B cell (primary cell): ENCODE measurements around the gene LDLRAD2. TPM values are rescaled to one million over a fixed set of nuclear protein-coding genes. Genes with fewer than 3 reads are reported as not detected.

ENCODE experiments used
- ATAC-seq: fragments of 200-7000 bp; cut with Tn5 transposase; one replicate; pipeline ENCODE4 v1.10.0; 2021; ENCODE audit warnings: low read depth, mild to moderate bottlenecking, moderate number of reproducible peaks, moderate library complexity
- CTCF ChIA-PET: fragments of 350-600 bp; sonication (Branson Sonifier 250); formaldehyde crosslinking; loops from one replicate; lab custom pipeline; 2021; ENCODE audit warnings: antibody characterized with exemption, inconsistent platforms; lab: Charles Lee
- POLR2A ChIA-PET: fragments of 350-600 bp; sonication (Branson Sonifier 250); formaldehyde crosslinking; loops from one replicate; lab custom pipeline; 2021; ENCODE audit warnings: antibody characterized with exemption; lab: Charles Lee
- DNase-seq: peaks from one replicate; pipeline ENCODE4 v3.0.0; 2013
- H2AFZ ChIP-seq: 2 replicates; pipeline ENCODE4 v1.6.1; 2012; ENCODE audit warnings: mild to moderate bottlenecking, low read depth, low read length; ENCODE audit not compliant: insufficient read depth, poor library complexity, severe bottlenecking
- H3K27ac ChIP-seq, 2 donors: 1 replicate in 1 of 2; 2 replicates in 1 of 2; pipeline ENCODE4 v1.5.1; 2012 to 2013; ENCODE audit warnings: low read length in 2 of 2, mild to moderate bottlenecking in 2 of 2, moderate library complexity in 1 of 2
- H3K27me3 ChIP-seq, 4 experiments: fragments of 200-600 bp in 1 of 4; sonication (generic) in 1 of 4; replicated peaks in 1 of 4; 1 replicate in 2 of 4; 2 replicates in 2 of 4; pipeline versions ENCODE4 v1.6.1 to v1.7.0; 2013 to 2016; ENCODE audit warnings: low read length in 3 of 4, mild to moderate bottlenecking in 2 of 4, mixed read lengths in 1 of 4, moderate library complexity in 1 of 4; ENCODE audit not compliant: insufficient read depth in 4 of 4, control insufficient read depth in 3 of 4; ENCODE audit errors: control extremely low read depth in 1 of 4
- H3K36me3 ChIP-seq, 2 experiments: replicated peaks in 1 of 2; 1 replicate in 1 of 2; 2 replicates in 1 of 2; pipeline versions ENCODE4 v1.6.1 to v1.7.1; 2013; ENCODE audit warnings: low read length in 1 of 2; ENCODE audit not compliant: insufficient read depth in 2 of 2, control insufficient read depth in 1 of 2; ENCODE audit errors: control extremely low read depth in 1 of 2, extremely low read depth in 1 of 2
- H3K4me1 ChIP-seq, 2 donors: fragments of 200-600 bp in 1 of 2; sonication (generic) in 1 of 2; 1 replicate in 1 of 2; 2 replicates in 1 of 2; pipeline versions ENCODE4 v1.5.1 to v1.6.1; 2013 to 2017; ENCODE audit warnings: low read length in 2 of 2; ENCODE audit not compliant: control insufficient read depth in 2 of 2, insufficient read depth in 2 of 2
- H3K4me2 ChIP-seq: replicated peaks from 2 replicates; pipeline ENCODE3; 2012; ENCODE audit warnings: mild to moderate bottlenecking, low read depth, low read length; ENCODE audit not compliant: poor library complexity, severe bottlenecking
- H3K4me3 ChIP-seq, 5 experiments: fragments of 200-600 bp in 1 of 5; sonication (generic) in 1 of 5; 1 replicate in 3 of 5; 2 replicates in 2 of 5; pipeline versions ENCODE4 v1.5.1 to v1.7.0; 2011 to 2016; ENCODE audit warnings: low read length in 4 of 5, mild to moderate bottlenecking in 4 of 5, low read depth in 2 of 5, control low read depth in 1 of 5, moderate library complexity in 1 of 5; ENCODE audit not compliant: insufficient read depth in 1 of 5; ENCODE audit errors: control extremely low read depth in 1 of 5, extremely low read depth in 1 of 5
- H3K79me2 ChIP-seq: fragments of 200-600 bp; sonication (generic); one replicate; pipeline ENCODE4 v1.6.0; 2016; ENCODE audit warnings: low read length; ENCODE audit not compliant: control insufficient read depth, insufficient read depth
- H3K9ac ChIP-seq: fragments of 200-600 bp; sonication (generic); 2 replicates; pipeline ENCODE4 v1.6.1; 2017; ENCODE audit warnings: mild to moderate bottlenecking, low read length, moderate library complexity
- H3K9me3 ChIP-seq, 3 donors: one replicate each; pipeline versions ENCODE4 v1.6.1 to v1.7.1; 2013; ENCODE audit warnings: low read length in 2 of 3; ENCODE audit not compliant: control insufficient read depth in 2 of 3, insufficient read depth in 1 of 3; ENCODE audit errors: control extremely low read depth in 1 of 3
- H4K20me1 ChIP-seq: 2 replicates; pipeline ENCODE4 v1.6.0; 2012; ENCODE audit warnings: mild to moderate bottlenecking, low read length; ENCODE audit not compliant: insufficient read depth, control insufficient read depth, poor library complexity, severe bottlenecking
- H3K27ac Mint-ChIP-seq: one replicate; pipeline ENCODE4 v1.8.0; 2021; ENCODE audit warnings: mixed read lengths
- H3K27me3 Mint-ChIP-seq: one replicate; pipeline ENCODE4 v1.8.0; 2021; ENCODE audit warnings: mixed read lengths
- H3K4me1 Mint-ChIP-seq: one replicate; pipeline ENCODE4 v1.8.0; 2021; ENCODE audit warnings: mixed read lengths
- H3K4me3 Mint-ChIP-seq: one replicate; pipeline ENCODE4 v1.8.0; 2021; ENCODE audit warnings: mixed read lengths
- H3K9me3 Mint-ChIP-seq: one replicate; pipeline ENCODE4 v1.8.0; 2022; ENCODE audit warnings: mixed read lengths; ENCODE audit not compliant: insufficient read depth
- CTCF ChIP-seq: fragments of 200-600 bp; IDR thresholded peaks from one replicate; pipeline ENCODE4 v1.8.0; 2022; ENCODE audit warnings: antibody characterized with exemption, mild to moderate bottlenecking
- EZH2 ChIP-seq: IDR thresholded peaks from 2 replicates; pipeline ENCODE4 v1.6.1; 2012; ENCODE audit warnings: borderline replicate concordance, low read depth, mild to moderate bottlenecking, moderate library complexity, low read length; ENCODE audit not compliant: insufficient read depth, poor library complexity, severe bottlenecking
- WGBS: methylation state at CpG from one replicate; pipeline ENCODE4 v1.1.5; 2013; ENCODE audit warnings: missing lambda C conversion rate; ENCODE audit not compliant: insufficient coverage; 5-methylcytosine and 5-hydroxymethylcytosine counted together
- intact Hi-C: fragments of 100-400 bp; cut with micrococcal nuclease; formaldehyde crosslinking; loops from one replicate; pipeline ENCODE4 v1.10.0; 2022
- polyA plus RNA-seq: library from polyadenylated mRNA; depleted of rRNA; stranded (reverse); fragments of >200 nt; gene quantifications from 2 replicates; pipeline ENCODE4 v1.2.3, GENCODE V29; 2012
- total RNA-seq, 2 donors: library from RNA; stranded (reverse); fragments of 120-200 nt in 1 of 2; gene quantifications; 1 replicate in 1 of 2; 2 replicates in 1 of 2; pipeline versions ENCODE4 v1.2.3 to v1.2.4, GENCODE V29; 2013 to 2022

Gene LDLRAD2
- total and polyA plus RNA-seq, 2 donors (not counting 1 experiment from before 2014, with no cell fraction given), result 0.47 to 3.0 TPM

GRCh38 chr1:21857840-21858670 lies 46.0 kb downstream of the LDLRAD2 start:
- Mint-ChIP-seq H3K27ac (no peak overlapping the region), H3K9me3 (no peaks in the 10 kb centered on the region), H3K4me1 (peaks cover 4% of the 10 kb centered on the region), H3K27me3 (no peaks in the 10 kb centered on the region), H3K4me3 (no peak overlapping the region)
- H3K79me2 ChIP-seq, result no peaks in the 10 kb centered on the region
- H3K36me3 ChIP-seq, result no peaks in the 10 kb centered on the region
- H3K27me3 ChIP-seq, result no peaks in the 10 kb centered on the region
- H3K9ac ChIP-seq, result no peak overlapping the region
- H3K9me3 ChIP-seq, result peaks cover 0 to 14% (median 4%) of the 10 kb centered on the region in 3 donors
- peaks cover 0 to 2% of the 10 kb centered on the region in 2 donors for H3K4me1 ChIP-seq
- H3K4me3 ChIP-seq, result no peak overlapping the region
- DNase-seq, result no peak
- TF ChIP-seq CTCF (no peak), EZH2 (no peak)
- ATAC-seq, result no peak
- no peak overlapping the region for H3K4me2 ChIP-seq
- H2AFZ ChIP-seq, result no peak overlapping the region
- no peaks in the 10 kb centered on the region for H4K20me1 ChIP-seq
- POLR2A ChIA-PET, result interaction anchor here (0.6 kb wide), 1 partner anchor 13 kb away, joined by 9 read pairs; no protein-coding TSS in a partner anchor
- CTCF ChIA-PET, result no interaction called here
- 96% methylated on average over 15 of the region's 15 CpGs for WGBS
- intact Hi-C loops, result no loop called here
- no peak overlapping the region for H3K27ac ChIP-seq

GRCh38 chr1:21859669-21860179 lies 47.7 kb downstream of the LDLRAD2 start:
- Histone ChIP-seq H2AFZ (no peak overlapping the region), H3K27me3 (no peaks in the 10 kb centered on the region), H3K79me2 (no peaks in the 10 kb centered on the region), H3K27ac (no peak overlapping the region), H3K9ac (no peak overlapping the region), H3K4me2 (no peak overlapping the region), H3K36me3 (no peaks in the 10 kb centered on the region), H3K9me3 (peaks cover 0 to 14% (median 4%) of the 10 kb centered on the region in 3 donors), H4K20me1 (no peaks in the 10 kb centered on the region), H3K4me3 (no peak overlapping the region), H3K4me1 (no peaks in the 10 kb centered on the region)
- no peaks in the 10 kb centered on the region for H3K4me1 Mint-ChIP-seq
- TF ChIP-seq CTCF (no peak), EZH2 (no peak)
- H3K27ac Mint-ChIP-seq, result no peak overlapping the region
- ChIA-PET CTCF (no interaction called here), POLR2A (no interaction called here)
- WGBS, result 100% methylated on average over 8 of the region's 10 CpGs
- no peaks in the 10 kb centered on the region for H3K9me3 Mint-ChIP-seq
- DNase-seq (no peak), ATAC-seq (no peak)
- intact Hi-C loops, result no loop called here
- no peak overlapping the region for H3K4me3 Mint-ChIP-seq
- H3K27me3 Mint-ChIP-seq, result no peaks in the 10 kb centered on the region
